SK-N-SH treated with all-trans-retinoic acid at 6 μM for 48 hours (cell line): Measurements from ENCODE around the gene FRMD4B.

ENCODE experiments used
- ATAC-seq: fragments of 200-7000 bp; cut with Tn5 transposase; 3 replicates; pipeline ENCODE4 v1.9.1; 2020; ENCODE audit warnings: mild to moderate bottlenecking, moderate library complexity
- ARNTL ChIP-seq: fragments of 450-650 bp; formaldehyde crosslinking; IDR thresholded peaks from 2 replicates; pipeline ENCODE4 v1.5.0; 2020; ENCODE audit warnings: low read depth, mild to moderate bottlenecking, moderate library complexity, borderline replicate concordance
- BACH2 ChIP-seq: fragments of 250-450 bp; sonication (Bioruptor Pico); IDR thresholded peaks from 2 replicates; pipeline ENCODE4 v1.9.0; 2021; ENCODE audit warnings: mild to moderate bottlenecking, borderline replicate concordance
- CREB5 ChIP-seq: fragments of 250-450 bp; sonication (Bioruptor Pico); IDR thresholded peaks from 2 replicates; pipeline ENCODE4 v1.5.1; 2020; ENCODE audit warnings: low read depth, mild to moderate bottlenecking, moderate library complexity
- CSDC2 ChIP-seq: fragments of 250-450 bp; sonication (Bioruptor Pico); IDR thresholded peaks from 2 replicates; pipeline ENCODE4 v1.5.0; 2020; ENCODE audit warnings: mild to moderate bottlenecking, moderate library complexity
- CSRNP3 ChIP-seq: fragments of 250-450 bp; sonication (Bioruptor Pico); IDR thresholded peaks from 2 replicates; pipeline ENCODE4 v1.5.1; 2021; ENCODE audit warnings: mild to moderate bottlenecking, moderate library complexity
- ESRRG ChIP-seq: fragments of 250-450 bp; sonication (Bioruptor Pico); IDR thresholded peaks from 2 replicates; pipeline ENCODE4 v1.6.1; 2021; ENCODE audit warnings: mild to moderate bottlenecking
- GLIS3 ChIP-seq: fragments of 250-450 bp; sonication (Bioruptor Pico); IDR thresholded peaks from 2 replicates; pipeline ENCODE4 v1.5.0; 2020; ENCODE audit warnings: mild to moderate bottlenecking, moderate library complexity
- ISL1 ChIP-seq: fragments of 250-450 bp; sonication (Bioruptor Pico); IDR thresholded peaks from 2 replicates; pipeline ENCODE4 v2.1.2; 2022; ENCODE audit warnings: mild to moderate bottlenecking, moderate library complexity
- OSR1 ChIP-seq: fragments of 250-450 bp; sonication (Bioruptor Pico); IDR thresholded peaks from 2 replicates; pipeline ENCODE4 v1.8.0; 2022; ENCODE audit warnings: moderate library complexity, mild to moderate bottlenecking, inconsistent platforms
- POU6F1 ChIP-seq: fragments of 250-450 bp; sonication (Bioruptor Pico); IDR thresholded peaks from 2 replicates; pipeline ENCODE4 v1.8.0; 2021; ENCODE audit warnings: low read depth, mild to moderate bottlenecking, moderate library complexity, borderline replicate concordance
- PPARA ChIP-seq: fragments of 250-450 bp; sonication (Bioruptor Pico); IDR thresholded peaks from 2 replicates; pipeline ENCODE4 v1.5.0; 2020; ENCODE audit warnings: mild to moderate bottlenecking, borderline replicate concordance
- RARB ChIP-seq: fragments of 250-450 bp; sonication (Bioruptor Pico); IDR thresholded peaks from 2 replicates; pipeline ENCODE4 v1.8.0; 2021; ENCODE audit warnings: mild to moderate bottlenecking, moderate library complexity
- SNAI2 ChIP-seq: fragments of 250-450 bp; sonication (Bioruptor Pico); IDR thresholded peaks from 2 replicates; pipeline ENCODE4 v1.5.0; 2020; ENCODE audit warnings: mild to moderate bottlenecking, moderate library complexity
- TCF4 ChIP-seq: fragments of 250-450 bp; sonication (Bioruptor Pico); IDR thresholded peaks from 2 replicates; pipeline ENCODE4 v1.8.0; 2021; ENCODE audit warnings: mild to moderate bottlenecking, moderate library complexity, borderline replicate concordance
- TOX ChIP-seq: fragments of 250-450 bp; sonication (Bioruptor Pico); IDR thresholded peaks from 2 replicates; pipeline ENCODE4 v1.8.0; 2021; ENCODE audit warnings: mild to moderate bottlenecking, moderate library complexity, borderline replicate concordance
- TSHZ2 ChIP-seq: fragments of 250-450 bp; sonication (Bioruptor Pico); IDR thresholded peaks from 2 replicates; pipeline ENCODE4 v1.5.0; 2020; ENCODE audit warnings: mild to moderate bottlenecking, moderate library complexity
- ZC3H10 ChIP-seq: fragments of 250-450 bp; sonication (Bioruptor Pico); IDR thresholded peaks from 2 replicates; pipeline ENCODE4 v1.5.1; 2021; ENCODE audit warnings: mild to moderate bottlenecking, moderate library complexity
- ZFP3 ChIP-seq: fragments of 250-450 bp; sonication (Bioruptor Pico); IDR thresholded peaks from 2 replicates; pipeline ENCODE4 v1.5.0; 2020; ENCODE audit warnings: mild to moderate bottlenecking, moderate library complexity
- ZFP30 ChIP-seq: fragments of 450-650 bp; formaldehyde crosslinking; IDR thresholded peaks from 2 replicates; pipeline ENCODE4 v1.5.0; 2022; ENCODE audit warnings: mild to moderate bottlenecking, moderate library complexity
- ZNF565 ChIP-seq: fragments of 450-650 bp; formaldehyde crosslinking; conservative IDR thresholded peaks from 2 replicates; pipeline ENCODE4 v1.5.0; 2020; ENCODE audit warnings: low read depth, mild to moderate bottlenecking, moderate library complexity
- ZNF70 ChIP-seq: fragments of 450-650 bp; formaldehyde crosslinking; IDR thresholded peaks from 2 replicates; pipeline ENCODE4 v1.5.0; 2020; ENCODE audit warnings: mild to moderate bottlenecking, moderate library complexity
- ZNF8 ChIP-seq: fragments of 450-650 bp; formaldehyde crosslinking; IDR thresholded peaks from 2 replicates; pipeline ENCODE4 v1.5.0; 2020; ENCODE audit warnings: mild to moderate bottlenecking, moderate library complexity

The FRMD4B gene

GRCh38 chr3:69330891-69331400 is 54.9 kb downstream of the FRMD4B start:
- no peak for ATAC-seq
- TF ChIP-seq ZNF70 (CRISPR knock-in tag): no peak
- TF ChIP-seq TCF4 (CRISPR knock-in tag): no peak

GRCh38 chr3:69329892-69330291 is 56.0 kb downstream of the FRMD4B start:
- TF ChIP-seq ISL1 (CRISPR knock-in tag): peak; percentile 33; the same call in 1 of the 2 replicates
- no peak for TF ChIP-seq RARB
- TF ChIP-seq, all 23 proteins: peak for 1
- ATAC-seq: peak; percentile 81

- ATAC-seq: no peak
- TF ChIP-seq ZC3H10 (CRISPR knock-in tag) (no peak), OSR1 (CRISPR knock-in tag) (no peak), ZNF8 (CRISPR knock-in tag) (no peak)
Measured at GRCh38 chr3:69328963-69329302, 57.0 kb downstream of the FRMD4B start.

GRCh38 chr3:69328103-69328962 is 57.6 kb downstream of the FRMD4B start:
- ATAC-seq: no peak

More at GRCh38 chr3:69328103-69328962, 57.6 kb downstream of the FRMD4B start:
- no peak for TF ChIP-seq TSHZ2 (CRISPR knock-in tag)
- TF ChIP-seq ISL1 (CRISPR knock-in tag): no peak
- TF ChIP-seq ZFP3: no peak
- TF ChIP-seq ZNF565 (CRISPR knock-in tag): no peak
- no peak for TF ChIP-seq RARB
- TF ChIP-seq ZNF8 (CRISPR knock-in tag): no peak
- TF ChIP-seq SNAI2 (CRISPR knock-in tag): no peak
- TF ChIP-seq TOX: no peak
- TF ChIP-seq GLIS3 (CRISPR knock-in tag): no peak
- no peak for TF ChIP-seq ESRRG
- TF ChIP-seq BACH2: no peak
- TF ChIP-seq CSDC2 (CRISPR knock-in tag): no peak
- TF ChIP-seq CREB5: no peak
- no peak for TF ChIP-seq ZFP30 (CRISPR knock-in tag)
- TF ChIP-seq CSRNP3 (CRISPR knock-in tag): no peak
- TF ChIP-seq POU6F1: no peak
- TF ChIP-seq PPARA (CRISPR knock-in tag): no peak
- TF ChIP-seq ARNTL (CRISPR knock-in tag): no peak
- TF ChIP-seq, all 23 proteins: peak for 0
